Astrocyte of the hippocampus (primary cell): Measurements from ENCODE around the gene IVNS1ABP.

ENCODE experiments used
- DNase-seq: peaks from one replicate; pipeline ENCODE4 v3.0.0; 2011; ENCODE audit warnings: low read depth, low spot score

The IVNS1ABP gene

DNA sequence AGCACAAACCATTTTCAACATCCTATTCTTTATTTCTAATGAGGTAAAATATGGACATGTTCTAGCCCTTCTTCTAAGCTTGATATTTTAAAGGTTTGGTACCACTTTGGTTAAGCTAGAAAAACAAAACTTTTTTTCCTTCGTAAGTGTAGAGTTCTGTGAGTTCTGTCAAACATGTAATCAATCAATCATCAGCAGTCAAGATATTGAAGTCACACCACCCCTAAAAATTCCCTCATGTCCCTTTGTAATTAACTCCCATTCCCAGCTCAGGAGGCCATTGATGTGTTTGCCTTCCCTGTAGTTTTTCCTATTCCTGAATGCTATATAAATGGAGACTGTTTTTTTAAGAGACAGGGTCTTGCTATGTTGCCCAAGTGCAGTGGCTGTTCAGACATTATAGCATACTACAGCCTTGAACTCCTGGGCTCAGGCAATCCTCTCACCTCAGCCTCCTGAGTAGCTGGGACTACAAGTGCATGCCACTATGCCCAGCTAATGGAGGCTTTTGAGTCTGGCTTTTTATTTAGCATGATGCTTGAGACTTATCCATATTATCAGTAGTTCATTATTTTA, 23.0 kb downstream of the IVNS1ABP start:
- no peak for DNase-seq

GRCh38 chr1:185292237-185292636, 24.8 kb downstream of the IVNS1ABP start:
- no peak for DNase-seq

- no peak for DNase-seq
Measured at GRCh38 chr1:185291652-185292051, 25.4 kb downstream of the IVNS1ABP start.

DNA sequence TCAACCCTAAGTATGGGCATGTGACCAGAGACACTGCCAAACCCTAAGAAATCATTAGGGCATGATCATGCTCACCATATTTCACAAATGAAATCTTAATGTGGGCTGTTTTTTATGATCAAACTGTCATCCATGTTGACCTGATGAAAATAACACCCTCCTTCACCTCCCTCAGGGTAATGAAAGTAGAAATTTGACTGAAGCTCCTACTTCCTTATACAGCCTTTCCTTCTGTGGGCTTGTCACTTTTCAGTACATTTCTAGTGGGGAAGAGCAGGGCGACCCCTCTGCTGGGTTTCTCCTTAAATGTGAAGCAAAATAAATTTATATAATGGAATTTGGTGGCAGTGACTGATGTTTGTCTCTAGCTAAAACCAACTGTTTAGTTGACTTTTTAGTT, 25.9 kb downstream of the IVNS1ABP start:
- no peak for DNase-seq

DNA sequence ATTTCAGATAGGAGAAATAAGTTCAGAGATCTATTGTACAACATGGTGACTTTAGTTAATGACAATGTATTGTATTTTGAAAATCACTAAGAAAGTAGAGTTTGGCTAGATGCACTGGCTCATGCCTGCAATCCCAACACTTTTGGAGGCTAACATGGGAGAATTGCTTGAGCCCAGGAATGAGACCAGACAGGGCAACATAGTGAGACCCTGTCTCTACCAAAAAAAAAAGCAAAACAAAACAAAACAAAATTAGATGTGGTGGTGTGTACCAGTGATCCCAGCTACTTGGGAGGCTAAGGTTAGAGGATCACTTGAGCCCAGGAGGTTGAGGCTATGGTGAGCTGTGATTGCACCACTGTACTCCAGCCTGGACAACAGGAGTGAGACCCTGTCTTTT, 27.2 kb downstream of the IVNS1ABP start:
- DNase-seq = no peak

- DNase-seq = no peak
Measured at GRCh38 chr1:185288435-185288834, 28.6 kb downstream of the IVNS1ABP start.

DNA sequence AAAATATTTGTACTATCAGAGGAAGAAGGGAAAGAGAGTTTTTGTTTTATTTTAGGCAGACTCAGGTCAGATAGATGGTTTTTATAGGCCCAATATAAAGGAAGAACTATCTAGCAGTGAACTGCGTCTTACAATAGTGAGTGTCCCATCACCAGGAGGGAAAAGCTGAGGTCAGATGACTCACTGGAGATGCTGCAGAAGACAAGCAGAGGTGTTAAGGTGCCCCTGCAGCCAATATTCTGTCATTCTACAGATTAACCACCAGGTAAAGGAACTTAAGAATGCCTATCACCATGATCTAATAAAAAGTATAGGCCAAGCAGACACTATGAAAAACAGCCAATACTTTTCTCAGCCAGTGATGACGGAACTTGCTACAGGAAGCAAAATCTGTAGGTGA, 29.6 kb downstream of the IVNS1ABP start:
- DNase-seq = no peak

GRCh38 chr1:185284533-185285276, 32.3 kb downstream of the IVNS1ABP start:
- DNase-seq = peak; percentile 39

DNA sequence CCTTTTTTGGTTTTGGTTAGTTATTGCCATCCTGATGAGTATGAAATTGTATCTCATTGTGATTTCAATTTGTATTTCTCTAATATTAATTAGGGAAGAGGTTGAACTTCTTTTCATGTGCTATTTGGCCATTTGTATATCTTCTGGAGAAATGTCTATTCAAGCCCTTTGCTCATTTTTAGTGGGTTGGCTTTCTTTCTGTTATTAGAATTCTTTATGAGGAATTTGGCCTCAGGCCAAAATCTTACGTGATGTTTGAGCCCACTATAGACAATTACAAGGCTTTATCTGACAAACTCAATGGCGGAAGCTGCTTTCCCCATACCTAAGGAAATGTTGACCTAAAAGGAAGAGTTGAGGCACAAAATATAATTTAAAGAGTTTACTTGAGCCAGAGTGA, 32.9 kb downstream of the IVNS1ABP start:
- no peak for DNase-seq

- no peak for DNase-seq
Measured at GRCh38 chr1:185281245-185281644, 35.8 kb downstream of the IVNS1ABP start.

GRCh38 chr1:185280589-185280988, 36.5 kb downstream of the IVNS1ABP start:
- DNase-seq = no peak

DNA sequence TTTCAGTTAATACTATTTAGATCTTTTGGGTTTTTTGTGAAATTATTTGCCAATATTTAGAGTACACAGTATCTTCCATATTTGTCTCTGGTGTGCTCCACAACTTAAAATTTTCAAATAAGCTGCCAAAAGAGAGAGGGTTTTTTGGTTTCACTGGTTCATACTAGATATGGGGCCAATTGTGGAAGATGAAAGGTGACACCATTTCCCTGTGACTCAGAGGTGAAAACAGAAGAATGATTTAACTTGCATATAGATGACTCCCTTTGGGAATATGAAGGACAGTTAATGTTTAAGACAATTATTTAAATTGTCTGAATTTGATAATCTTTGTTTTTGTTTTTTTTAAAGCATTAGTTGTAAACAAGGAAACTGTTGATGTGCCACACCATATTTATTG, 37.5 kb downstream of the IVNS1ABP start:
- DNase-seq = no peak

- no peak for DNase-seq
Measured at GRCh38 chr1:185271921-185272320, 45.1 kb downstream of the IVNS1ABP start.

DNA sequence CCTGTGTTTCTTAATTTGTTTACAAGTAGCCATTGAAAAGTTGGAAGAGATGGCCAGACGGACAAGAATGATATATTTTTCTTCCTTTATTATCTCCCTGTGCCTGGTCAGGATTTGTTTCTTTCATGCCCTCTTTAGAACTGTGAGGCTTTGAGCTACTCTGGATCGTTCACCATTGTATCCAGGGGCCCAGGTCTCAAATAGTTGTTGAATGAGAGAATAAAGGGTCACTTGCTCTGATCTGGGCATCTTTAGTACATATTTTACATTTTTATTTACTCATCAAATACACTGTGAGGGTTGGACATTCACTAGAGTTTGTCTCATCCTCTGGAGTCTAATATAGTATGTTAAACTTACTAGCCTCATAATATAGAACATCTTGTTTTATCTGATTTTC, 48.7 kb downstream of the IVNS1ABP start:
- DNase-seq = no peak

DNA sequence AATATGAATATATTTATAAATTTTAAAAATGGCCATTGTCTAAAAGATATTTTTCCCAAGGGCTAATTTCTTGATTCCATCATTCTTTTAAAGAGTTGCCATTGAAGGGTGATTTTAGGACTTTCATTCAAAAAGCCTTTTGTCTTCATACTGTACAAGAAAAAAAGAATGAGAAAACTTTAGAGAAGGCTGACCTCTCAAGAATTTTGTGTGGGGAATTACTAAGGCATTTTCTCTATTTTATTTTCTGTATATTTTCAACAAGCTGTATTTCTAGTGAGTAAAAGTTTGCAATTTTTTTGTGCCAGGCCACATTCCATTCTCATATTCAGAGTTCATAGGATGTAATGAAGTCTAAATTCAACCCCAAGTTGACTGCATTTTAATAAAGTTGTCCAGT, 49.3 kb downstream of the IVNS1ABP start:
- DNase-seq = no peak

DNA sequence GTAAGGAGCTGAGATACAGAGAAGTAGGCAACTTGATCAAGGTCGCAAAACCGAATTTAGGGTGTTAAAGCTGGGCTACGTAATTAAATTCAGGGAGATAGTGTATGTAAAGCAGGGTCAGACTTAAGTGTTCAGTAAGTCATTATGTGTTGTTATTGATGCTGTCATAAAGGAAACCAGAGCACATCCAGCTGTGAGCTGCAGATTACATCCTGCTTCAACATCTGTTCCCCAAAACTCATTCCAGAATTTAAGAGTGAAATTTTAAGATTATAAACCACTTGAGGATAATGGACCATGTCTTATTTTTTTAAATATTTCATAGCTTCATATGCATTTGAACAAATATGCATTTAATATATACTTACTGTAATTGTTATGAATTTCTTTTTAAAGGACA, 49.7 kb downstream of the IVNS1ABP start:
- no peak for DNase-seq

DNA sequence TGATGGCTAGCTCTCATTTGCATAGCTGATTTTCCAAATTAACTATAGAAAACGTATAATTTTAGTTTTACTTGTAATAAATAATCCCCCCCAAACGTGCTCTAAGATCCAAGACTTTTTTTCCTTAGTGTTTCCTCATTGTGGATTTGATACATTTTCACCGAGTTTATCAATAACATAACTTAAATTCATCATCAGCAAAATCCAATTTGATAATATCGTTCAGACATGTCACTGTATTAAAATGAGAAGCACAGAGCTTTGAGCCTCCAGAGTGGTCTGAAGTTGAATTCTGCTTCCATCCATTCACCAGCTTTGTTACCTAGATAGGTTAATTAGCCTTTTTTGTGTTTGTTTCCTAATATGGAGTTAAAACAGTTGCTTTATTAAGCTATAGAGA, 51.7 kb downstream of the IVNS1ABP start:
- DNase-seq = no peak

DNA sequence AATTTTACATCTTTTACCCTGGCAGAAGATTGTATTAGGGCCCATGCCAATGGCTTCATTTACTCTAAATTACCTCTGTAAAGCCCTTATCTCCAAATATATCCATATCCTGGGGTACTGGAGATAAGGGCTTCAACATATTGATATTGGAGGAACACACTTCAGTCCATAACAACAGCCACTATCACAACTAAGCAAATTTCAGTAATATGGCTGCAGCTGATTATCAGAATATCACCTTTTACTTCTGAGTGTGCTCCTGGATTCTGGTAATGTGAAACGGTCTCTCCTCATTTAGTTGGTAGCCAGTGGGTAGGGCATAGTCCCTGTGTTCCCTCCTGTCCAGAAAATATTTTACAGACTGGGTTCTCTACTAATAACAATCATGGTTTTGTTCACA, 53.3 kb downstream of the IVNS1ABP start:
- DNase-seq = no peak

GRCh38 chr1:185263292-185263691, 53.8 kb downstream of the IVNS1ABP start:
- DNase-seq = no peak

GRCh38 chr1:185262151-185262550, 54.9 kb downstream of the IVNS1ABP start:
- no peak for DNase-seq

- DNase-seq = no peak
Measured at GRCh38 chr1:185260611-185261010, 56.4 kb downstream of the IVNS1ABP start.

DNA sequence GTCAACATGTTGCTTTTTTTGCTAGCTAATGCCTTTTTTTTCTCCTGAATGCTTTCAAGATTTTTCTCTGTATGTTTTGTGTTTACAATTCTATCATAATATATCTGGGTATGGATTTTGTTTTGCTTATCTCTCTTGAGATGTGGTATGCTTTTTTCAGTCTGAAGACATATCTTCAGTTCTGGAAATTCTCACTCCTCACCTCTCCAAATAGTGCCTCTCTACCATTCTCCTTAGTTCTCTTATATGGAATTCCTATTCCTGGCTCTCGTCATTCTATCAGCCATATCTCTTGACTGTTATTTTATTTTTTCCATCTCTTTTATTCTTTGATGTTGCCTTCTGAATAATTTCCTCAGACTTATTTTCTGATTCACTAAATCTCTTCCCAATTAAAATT, 58.4 kb downstream of the IVNS1ABP start:
- DNase-seq = no peak

DNA sequence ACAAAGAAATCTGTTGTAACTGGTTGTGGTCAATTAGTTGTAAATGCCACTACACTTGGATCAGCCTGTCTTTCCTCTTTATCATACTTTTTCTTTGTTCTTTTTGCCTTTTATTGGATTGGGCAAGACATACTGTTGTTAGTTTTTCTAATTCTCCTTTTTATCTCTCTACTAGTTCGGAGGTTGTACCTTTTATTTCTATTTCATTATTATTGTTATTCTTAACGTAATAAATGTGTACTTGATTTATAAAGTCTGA, 59.2 kb downstream of the IVNS1ABP start:
- peak; percentile 56 for DNase-seq
